ENCODE measurements around the gene KRTAP12-1. TPM values are rescaled to one million over a fixed set of nuclear protein-coding genes. Genes with fewer than 3 reads are reported as not detected.
A peak's percentile ranks its signal among the peaks of the same experiment; 100 is the strongest.

The KRTAP12-1 gene
- polyA plus RNA-seq: not detected

- H3K27ac Mint-ChIP-seq: no peak within 1 kb of the TSS
- no peaks in the 10 kb centered on the region for H3K9me3 Mint-ChIP-seq
- DNase-seq: no peak
- H3K27me3 Mint-ChIP-seq (ENCODE audit: low read depth in 3 of 3): peaks cover 2 to 17% (median 6%) of the 10 kb centered on the region in 3 donors
- peaks cover 0 to 1% (median 0%) of the 10 kb centered on the region in 3 donors for H3K36me3 Mint-ChIP-seq
- peaks cover 6 to 7% of the 10 kb centered on the region in 2 donors for H3K4me1 Mint-ChIP-seq
- H3K4me3 Mint-ChIP-seq: no peak within 1 kb of the TSS
Observed at GRCh38 chr21:44681861-44682579, at the start of gene KRTAP12-1. TSS of gene KRTAP12-1 (minus strand) at chr21:44682163. CDS start at chr21:44682123, 40 bp downstream.

- DNase-seq: no peak
- peaks cover 2 to 7% (median 6%) of the 10 kb centered on the region in 3 donors for H3K27me3 Mint-ChIP-seq (ENCODE audit: low read depth in 3 of 3)
- H3K9me3 Mint-ChIP-seq: no peaks in the 10 kb centered on the region
- no peaks in the 10 kb centered on the region for H3K36me3 Mint-ChIP-seq
- no peak overlapping the region for H3K27ac Mint-ChIP-seq
- no peak overlapping the region for H3K4me3 Mint-ChIP-seq
- no peaks in the 10 kb centered on the region for H3K4me1 Mint-ChIP-seq
Observed at GRCh38 chr21:44730951-44731579, 49.1 kb upstream of the KRTAP12-1 start.

GRCh38 chr21:44730028-44730395, 48.0 kb upstream of the KRTAP12-1 start:
- DNase-seq: no peak
- Mint-ChIP-seq H3K4me1 (no peaks in the 10 kb centered on the region), H3K36me3 (no peaks in the 10 kb centered on the region), H3K4me3 (no peak overlapping the region), H3K9me3 (no peaks in the 10 kb centered on the region), H3K27ac (no peak overlapping the region), H3K27me3 (ENCODE audit: low read depth in 3 of 3) (peaks cover 2 to 11% (median 6%) of the 10 kb centered on the region in 3 donors)

- peaks cover 2 to 14% (median 6%) of the 10 kb centered on the region in 3 donors for H3K27me3 Mint-ChIP-seq (ENCODE audit: low read depth in 3 of 3)
- DNase-seq: no peak
- no peaks in the 10 kb centered on the region for H3K9me3 Mint-ChIP-seq
- H3K4me1 Mint-ChIP-seq: no peaks in the 10 kb centered on the region
- no peak overlapping the region for H3K4me3 Mint-ChIP-seq
- H3K27ac Mint-ChIP-seq: no peak overlapping the region
- no peaks in the 10 kb centered on the region for H3K36me3 Mint-ChIP-seq
Observed at GRCh38 chr21:44729336-44730027, 47.5 kb upstream of the KRTAP12-1 start.

GRCh38 chr21:44728716-44729115, 46.8 kb upstream of the KRTAP12-1 start:
- peaks cover 2 to 17% (median 11%) of the 10 kb centered on the region in 3 donors for H3K27me3 Mint-ChIP-seq (ENCODE audit: low read depth in 3 of 3)
- H3K4me1 Mint-ChIP-seq: peaks cover 0 to 2% of the 10 kb centered on the region in 2 donors
- DNase-seq: no peak
- H3K4me3 Mint-ChIP-seq: no peak overlapping the region
- H3K27ac Mint-ChIP-seq: no peak overlapping the region
- no peaks in the 10 kb centered on the region for H3K36me3 Mint-ChIP-seq
- no peaks in the 10 kb centered on the region for H3K9me3 Mint-ChIP-seq

- Mint-ChIP-seq H3K4me1 (peaks cover 8 to 10% of the 10 kb centered on the region in 2 donors), H3K9me3 (no peaks in the 10 kb centered on the region), H3K36me3 (peaks cover 0 to 2% (median 0%) of the 10 kb centered on the region in 3 donors), H3K4me3 (no peak overlapping the region), H3K27ac (no peak overlapping the region), H3K27me3 (ENCODE audit: low read depth in 3 of 3) (peaks cover 7 to 23% (median 15%) of the 10 kb centered on the region in 3 donors)
- DNase-seq: no peak
Observed at GRCh38 chr21:44727757-44728156, 45.8 kb upstream of the KRTAP12-1 start.

GRCh38 chr21:44727321-44727720, 45.4 kb upstream of the KRTAP12-1 start:
- H3K9me3 Mint-ChIP-seq: no peaks in the 10 kb centered on the region
- peaks cover 12 to 13% of the 10 kb centered on the region in 2 donors for H3K4me1 Mint-ChIP-seq
- no peak for DNase-seq
- H3K36me3 Mint-ChIP-seq: peaks cover 0 to 6% (median 0%) of the 10 kb centered on the region in 3 donors
- H3K27me3 Mint-ChIP-seq (ENCODE audit: low read depth in 3 of 3): peaks cover 7 to 28% (median 19%) of the 10 kb centered on the region in 3 donors
- no peak overlapping the region for H3K4me3 Mint-ChIP-seq
- H3K27ac Mint-ChIP-seq: no peak overlapping the region

GRCh38 chr21:44726826-44727225, 44.9 kb upstream of the KRTAP12-1 start:
- peaks cover 0 to 6% (median 0%) of the 10 kb centered on the region in 3 donors for H3K36me3 Mint-ChIP-seq
- H3K27me3 Mint-ChIP-seq (ENCODE audit: low read depth in 3 of 3): peaks cover 8 to 28% (median 22%) of the 10 kb centered on the region in 3 donors
- DNase-seq: no peak
- H3K4me1 Mint-ChIP-seq: peaks cover 12 to 15% of the 10 kb centered on the region in 2 donors
- H3K9me3 Mint-ChIP-seq: no peaks in the 10 kb centered on the region
- no peak overlapping the region for H3K27ac Mint-ChIP-seq
- no peak overlapping the region for H3K4me3 Mint-ChIP-seq

GRCh38 chr21:44724926-44725325, 43.0 kb upstream of the KRTAP12-1 start:
- Mint-ChIP-seq H3K27me3 (ENCODE audit: low read depth in 3 of 3) (peaks cover 7 to 34% (median 18%) of the 10 kb centered on the region in 3 donors), H3K4me1 (peaks cover 12 to 15% of the 10 kb centered on the region in 2 donors), H3K36me3 (peaks cover 0 to 6% (median 0%) of the 10 kb centered on the region in 3 donors), H3K27ac (no peak overlapping the region), H3K9me3 (no peaks in the 10 kb centered on the region), H3K4me3 (no peak overlapping the region)
- no peak for DNase-seq

- peaks cover 0 to 6% (median 0%) of the 10 kb centered on the region in 3 donors for H3K36me3 Mint-ChIP-seq
- H3K4me3 Mint-ChIP-seq: peak overlapping the region in 3 of 5 donors; percentile 23 to 45 (median 40)
- peaks cover 7 to 38% (median 18%) of the 10 kb centered on the region in 3 donors for H3K27me3 Mint-ChIP-seq (ENCODE audit: low read depth in 3 of 3)
Observed at GRCh38 chr21:44724196-44724595, 42.2 kb upstream of the KRTAP12-1 start.

GRCh38 chr21:44723177-44724131, 41.5 kb upstream of the KRTAP12-1 start:
- peak; percentile 22 to 36 (median 31) for DNase-seq
- H3K27me3 Mint-ChIP-seq (ENCODE audit: low read depth in 3 of 3): peaks cover 10 to 38% (median 22%) of the 10 kb centered on the region in 3 donors

More at GRCh38 chr21:44724196-44724595, 42.2 kb upstream of the KRTAP12-1 start:
- H3K27ac Mint-ChIP-seq: no peak overlapping the region
- H3K4me1 Mint-ChIP-seq: peaks cover 12 to 15% of the 10 kb centered on the region in 2 donors
- no peak for DNase-seq
- H3K9me3 Mint-ChIP-seq: no peaks in the 10 kb centered on the region

GRCh38 chr21:44722731-44723130, 40.8 kb upstream of the KRTAP12-1 start:
- Mint-ChIP-seq H3K27ac (peak overlapping the region in 1 of 6 donors; percentile 8), H3K9me3 (no peaks in the 10 kb centered on the region), H3K36me3 (peaks cover 0 to 6% (median 0%) of the 10 kb centered on the region in 3 donors), H3K4me1 (peaks cover 12 to 15% of the 10 kb centered on the region in 2 donors), H3K27me3 (ENCODE audit: low read depth in 3 of 3) (peaks cover 13 to 34% (median 27%) of the 10 kb centered on the region in 3 donors), H3K4me3 (peak overlapping the region in 4 of 5 donors; percentile 53 to 77 (median 64))
- no peak for DNase-seq

More at GRCh38 chr21:44723177-44724131, 41.5 kb upstream of the KRTAP12-1 start:
- Mint-ChIP-seq H3K4me3 (peak overlapping the region; percentile 53 to 77 (median 67)), H3K27ac (no peak overlapping the region), H3K9me3 (no peaks in the 10 kb centered on the region), H3K36me3 (peaks cover 0 to 6% (median 0%) of the 10 kb centered on the region in 3 donors), H3K4me1 (peaks cover 12 to 15% of the 10 kb centered on the region in 2 donors)

GRCh38 chr21:44720170-44720569, 38.2 kb upstream of the KRTAP12-1 start:
- DNase-seq: no peak
- Mint-ChIP-seq H3K4me1 (peaks cover 12 to 15% of the 10 kb centered on the region in 2 donors), H3K27ac (no peak overlapping the region), H3K4me3 (no peak overlapping the region), H3K9me3 (no peaks in the 10 kb centered on the region), H3K27me3 (ENCODE audit: low read depth in 3 of 3) (peaks cover 18 to 30% (median 30%) of the 10 kb centered on the region in 3 donors), H3K36me3 (peaks cover 0 to 6% (median 0%) of the 10 kb centered on the region in 3 donors)

All from immature natural killer cell (primary cell).